Left lung (tissue), 10 donors: ENCODE measurements around the gene ATAD2B. TPM values are rescaled to one million over a fixed set of nuclear protein-coding genes. Genes with fewer than 3 reads are reported as not detected.
"Not testable (repeated sequence)": the region's sequence is repeated elsewhere in the genome, so short reads cannot be mapped to it uniquely, and the experiment has no call there.

Experiments
- ATAC-seq: fragments of 200-7000 bp; cut with Tn5 transposase; one replicate; pipeline ENCODE4 v1.9.1; 2020; ENCODE audit warnings: moderate library complexity
- DNase-seq, 4 donors: peaks; one replicate each; pipeline ENCODE4 v3.0.0-alpha.2; 2013 to 2020
- H3K27ac ChIP-seq, 2 donors: fragments of 200-600 bp; sonication (generic) in 1 of 2; one replicate each; pipeline versions ENCODE4 v1.5.0 to v1.8.0; 2020 to 2021
- H3K27me3 ChIP-seq, 2 donors: fragments of 200-600 bp; sonication (generic) in 1 of 2; one replicate each; pipeline versions ENCODE4 v1.5.0 to v1.8.0; 2020 to 2021
- H3K36me3 ChIP-seq, 2 donors: fragments of 200-600 bp; sonication (generic) in 1 of 2; one replicate each; pipeline versions ENCODE4 v1.5.0 to v1.8.0; 2020 to 2021
- H3K4me1 ChIP-seq, 2 donors: fragments of 200-600 bp; one replicate each; pipeline ENCODE4 v1.8.0; 2021
- H3K4me3 ChIP-seq, 2 donors: fragments of 200-600 bp; sonication (generic) in 1 of 2; one replicate each; pipeline versions ENCODE4 v1.5.0 to v1.8.0; 2020 to 2021; ENCODE audit warnings: mild to moderate bottlenecking in 1 of 2
- H3K9me3 ChIP-seq, 2 donors: fragments of 200-600 bp; sonication (generic) in 1 of 2; one replicate each; pipeline versions ENCODE4 v1.5.0 to v1.8.0; 2020 to 2021
- intact Hi-C, 2 donors: fragments of 100-400 bp; cut with DNase I; formaldehyde crosslinking; loops; one replicate each; pipeline versions ENCODE4 v1.11.2 to v1.14.2; 2022
- polyA plus RNA-seq, 6 donors: library from polyadenylated mRNA; unstranded; fragments of 120-200 nt; gene quantifications; one replicate each; pipeline ENCODE4 v1.2.1, GENCODE V29; 2013; ENCODE audit not compliant: insufficient read length in 6 of 6
- total RNA-seq, 2 donors: library from RNA; stranded (reverse); fragmentation: NEBNext Ultra II Directional; extraction: Animal tissue kit (Norgen Biotek cat#: 25700); gene quantifications; one replicate each; pipeline ENCODE4 v1.2.1, GENCODE V29; 2021
- TF ChIP-seq, protein P1 (sequence below), 2 donors: fragments of 200-600 bp; sonication (generic) in 1 of 2; IDR thresholded peaks; one replicate each; pipeline versions ENCODE4 v1.5.0 to v1.8.0; 2021; ENCODE audit warnings: antibody characterized with exemption in 2 of 2
- donor health status: DM: no; HTN: yes; CAD: no.
- donor health status: DM: no; HTN: no; CAD: no.

The ATAD2B gene
- total and polyA plus RNA-seq, 8 donors: 20.1 to 27.4 (median 24.6) TPM

DNA sequence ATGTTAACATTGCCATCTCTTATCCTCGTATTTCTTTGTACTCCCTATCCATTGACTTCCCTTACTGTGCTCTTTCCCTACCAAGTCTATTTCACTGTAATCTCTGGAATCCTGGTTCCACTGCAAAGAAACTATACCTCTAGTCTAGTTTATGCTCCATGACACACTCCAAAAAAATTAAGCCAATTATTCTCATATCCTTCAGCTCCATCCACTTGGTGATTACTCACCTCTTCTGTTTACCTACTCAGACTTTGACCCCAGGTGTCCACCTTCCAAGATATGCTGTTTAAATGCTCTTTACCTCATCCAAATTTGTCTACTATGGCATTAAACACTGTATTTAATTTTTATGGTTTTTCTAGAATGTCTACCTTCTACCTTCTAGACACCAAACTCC lies 137.9 kb downstream of the ATAD2B start:
- H3K4me3 ChIP-seq: no peak overlapping the region
- ATAC-seq (peak; percentile 34), DNase-seq (no peak)
- TF ChIP-seq, protein P1, sequence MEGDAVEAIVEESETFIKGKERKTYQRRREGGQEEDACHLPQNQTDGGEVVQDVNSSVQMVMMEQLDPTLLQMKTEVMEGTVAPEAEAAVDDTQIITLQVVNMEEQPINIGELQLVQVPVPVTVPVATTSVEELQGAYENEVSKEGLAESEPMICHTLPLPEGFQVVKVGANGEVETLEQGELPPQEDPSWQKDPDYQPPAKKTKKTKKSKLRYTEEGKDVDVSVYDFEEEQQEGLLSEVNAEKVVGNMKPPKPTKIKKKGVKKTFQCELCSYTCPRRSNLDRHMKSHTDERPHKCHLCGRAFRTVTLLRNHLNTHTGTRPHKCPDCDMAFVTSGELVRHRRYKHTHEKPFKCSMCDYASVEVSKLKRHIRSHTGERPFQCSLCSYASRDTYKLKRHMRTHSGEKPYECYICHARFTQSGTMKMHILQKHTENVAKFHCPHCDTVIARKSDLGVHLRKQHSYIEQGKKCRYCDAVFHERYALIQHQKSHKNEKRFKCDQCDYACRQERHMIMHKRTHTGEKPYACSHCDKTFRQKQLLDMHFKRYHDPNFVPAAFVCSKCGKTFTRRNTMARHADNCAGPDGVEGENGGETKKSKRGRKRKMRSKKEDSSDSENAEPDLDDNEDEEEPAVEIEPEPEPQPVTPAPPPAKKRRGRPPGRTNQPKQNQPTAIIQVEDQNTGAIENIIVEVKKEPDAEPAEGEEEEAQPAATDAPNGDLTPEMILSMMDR (IDR thresholded peaks at IDR 0.05): no peak
- peaks cover 0 to 27% of the 10 kb centered on the region in 2 donors for H3K36me3 ChIP-seq
- H3K4me1 ChIP-seq: peaks cover 4 to 11% of the 10 kb centered on the region in 2 donors
- no peak overlapping the region for H3K27ac ChIP-seq
- no peaks in the 10 kb centered on the region for H3K27me3 ChIP-seq
- intact Hi-C loops: no loop called here
- H3K9me3 ChIP-seq: no peaks in the 10 kb centered on the region

DNA sequence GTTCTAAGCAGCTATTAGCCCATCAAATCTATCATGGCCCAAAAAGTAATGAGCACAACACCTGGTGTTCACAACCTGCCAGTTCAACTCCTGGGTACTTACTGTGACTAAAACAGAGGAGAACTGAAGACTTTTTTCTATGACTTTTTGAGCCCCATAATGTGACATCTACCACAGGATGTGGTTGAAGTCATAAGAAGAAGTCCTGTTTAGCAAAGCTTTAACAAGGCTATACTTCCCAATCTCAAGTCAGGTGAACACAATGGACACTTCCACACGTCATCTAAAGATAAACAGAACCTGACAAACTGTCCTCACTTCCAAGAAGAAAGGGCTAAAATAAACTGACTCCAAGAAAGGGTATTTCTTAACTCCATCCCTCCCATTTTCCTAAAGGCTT lies 138.8 kb downstream of the ATAD2B start:
- ATAC-seq: peak; percentile 30
- TF ChIP-seq, protein P1 (IDR thresholded peaks at IDR 0.05): no peak

DNA sequence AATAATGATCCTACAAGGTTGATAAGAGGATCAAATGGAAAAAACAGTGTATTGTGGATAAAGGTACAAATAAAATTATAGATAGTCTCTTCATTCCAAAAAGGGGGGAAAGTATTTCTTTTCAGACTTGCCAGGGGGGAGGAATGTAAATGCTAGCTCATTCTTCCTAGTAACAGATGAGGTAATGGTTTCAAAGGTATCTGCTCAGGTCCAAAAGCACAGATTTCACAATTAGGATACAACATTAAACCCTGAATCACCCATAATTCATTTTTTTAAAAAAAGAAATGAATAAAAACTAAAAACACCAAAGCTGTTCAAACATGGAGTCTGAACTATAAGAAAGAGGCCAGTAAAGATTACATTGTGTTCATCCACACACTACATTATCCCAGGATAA lies 142.0 kb downstream of the ATAD2B start:
- H3K4me3 ChIP-seq: no peak overlapping the region
- ATAC-seq (no peak), DNase-seq (no peak)
- TF ChIP-seq, protein P1 (IDR thresholded peaks at IDR 0.05): no peak
- no peaks in the 10 kb centered on the region for H3K27me3 ChIP-seq
- H3K4me1 ChIP-seq: peaks cover 0 to 4% of the 10 kb centered on the region in 2 donors
- H3K36me3 ChIP-seq: peaks cover 0 to 54% of the 10 kb centered on the region in 2 donors
- no peak overlapping the region for H3K27ac ChIP-seq
- no peaks in the 10 kb centered on the region for H3K9me3 ChIP-seq
- intact Hi-C loops: no loop called here

More for the DNA sequence above, 138.8 kb downstream of the ATAD2B start:
- Histone ChIP-seq H3K4me3 (no peak overlapping the region), H3K27ac (peak overlapping the region in 1 of 2 donors; percentile 51), H3K9me3 (no peaks in the 10 kb centered on the region), H3K4me1 (peaks cover 4 to 6% of the 10 kb centered on the region in 2 donors), H3K27me3 (no peaks in the 10 kb centered on the region), H3K36me3 (peaks cover 0 to 28% of the 10 kb centered on the region in 2 donors)
- intact Hi-C loops: no loop called here
- no peak for DNase-seq

DNA sequence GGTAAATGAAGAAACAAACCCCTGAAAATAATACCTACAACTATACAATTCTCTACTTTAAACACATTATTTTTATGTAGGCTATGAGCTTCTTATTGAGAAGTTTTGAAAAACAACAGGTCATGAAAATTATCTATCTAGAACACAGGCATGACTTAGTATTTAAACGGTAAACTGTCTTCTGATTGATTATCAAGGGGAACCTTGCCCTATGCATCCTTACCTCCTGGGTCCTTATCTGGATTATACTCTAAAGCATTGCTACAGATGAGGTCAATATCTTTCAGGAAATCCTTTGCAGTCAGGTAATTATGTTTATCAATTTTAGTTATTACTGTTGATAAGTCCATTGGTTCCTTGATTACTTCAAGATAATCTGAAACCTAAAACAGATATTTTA lies 144.3 kb downstream of the ATAD2B start:
- Histone ChIP-seq H3K9me3 (no peaks in the 10 kb centered on the region), H3K27ac (no peak overlapping the region), H3K36me3 (peaks cover 0 to 61% of the 10 kb centered on the region in 2 donors), H3K27me3 (no peaks in the 10 kb centered on the region), H3K4me1 (no peaks in the 10 kb centered on the region), H3K4me3 (no peak overlapping the region)
- no peak for DNase-seq
- intact Hi-C loops: no loop called here
- no peak for ATAC-seq
- TF ChIP-seq, protein P1 (IDR thresholded peaks at IDR 0.05): no peak

DNA sequence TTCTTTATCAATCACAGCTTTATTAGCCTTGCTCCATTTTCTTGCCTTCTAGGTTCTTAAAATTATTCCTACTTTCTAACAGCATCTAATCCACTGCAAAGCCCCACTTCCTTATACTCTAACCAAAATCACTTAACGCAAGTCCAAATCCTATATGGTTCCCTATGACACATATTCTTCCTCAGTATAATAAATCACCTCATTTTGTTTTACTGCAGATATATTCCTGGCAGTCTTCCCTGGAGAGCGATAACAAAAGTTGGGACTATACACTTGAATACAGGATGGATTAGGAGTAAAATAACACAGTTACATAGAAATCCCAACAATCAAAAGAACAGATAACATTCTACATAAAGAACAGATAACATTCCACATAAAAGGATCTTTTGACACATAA lies 144.8 kb downstream of the ATAD2B start:
- intact Hi-C loops: no loop called here
- no peaks in the 10 kb centered on the region for H3K9me3 ChIP-seq
- ATAC-seq: no peak
- no peaks in the 10 kb centered on the region for H3K4me1 ChIP-seq
- DNase-seq: no peak
- H3K36me3 ChIP-seq: peaks cover 0 to 61% of the 10 kb centered on the region in 2 donors
- no peak overlapping the region for H3K27ac ChIP-seq
- no peak overlapping the region for H3K4me3 ChIP-seq
- TF ChIP-seq, protein P1 (IDR thresholded peaks at IDR 0.05): no peak
- H3K27me3 ChIP-seq: no peaks in the 10 kb centered on the region

DNA sequence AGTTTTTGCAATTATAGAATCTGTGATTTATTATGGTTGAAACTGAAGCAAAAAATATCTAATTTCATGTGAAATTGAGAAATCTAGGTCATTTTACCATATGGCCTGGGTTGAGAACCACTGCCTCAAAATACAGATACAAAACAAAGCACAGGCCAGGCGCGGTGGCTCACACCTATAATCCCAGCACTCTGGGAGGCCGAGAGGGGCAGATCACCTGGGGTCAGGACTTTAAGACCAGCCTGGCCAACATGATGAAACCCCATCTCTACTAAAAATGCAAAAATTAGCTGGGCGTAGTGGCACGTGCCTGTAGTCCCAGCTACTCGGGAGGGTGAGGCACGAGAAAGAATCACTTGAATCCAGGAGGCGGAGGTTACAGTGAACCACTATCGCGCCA lies 146.5 kb downstream of the ATAD2B start:
- H3K9me3 ChIP-seq, H3K27me3 ChIP-seq, H3K27ac ChIP-seq, intact Hi-C loops, H3K4me1 ChIP-seq, ATAC-seq, H3K4me3 ChIP-seq, DNase-seq: not testable (repeated sequence)
- peaks cover 0 to 63% of the 10 kb centered on the region in 2 donors for H3K36me3 ChIP-seq
